GM12878 (cell line): ENCODE measurements around the gene C2orf92. TPM values are rescaled to one million over a fixed set of nuclear protein-coding genes. Genes with fewer than 3 reads are reported as not detected.

Source experiments
- ATF3 ChIP-seq: IDR thresholded peaks from 2 replicates; pipeline ENCODE4 v1.6.1; 2011; ENCODE audit warnings: low read depth, mild to moderate bottlenecking, low read length, moderate library complexity, borderline replicate concordance; ENCODE audit errors: extremely low read depth
- ATF7 ChIP-seq: fragments of 450-650 bp; IDR thresholded peaks from 2 replicates; pipeline ENCODE4 v1.6.1; 2016; ENCODE audit warnings: low read depth, mild to moderate bottlenecking
- BACH1 ChIP-seq: fragments of 450-650 bp; IDR thresholded peaks from 2 replicates; pipeline ENCODE4 v1.6.1; 2017; ENCODE audit warnings: mild to moderate bottlenecking, borderline replicate concordance
- CBX3 ChIP-seq: fragments of 200-600 bp; sonication (generic); IDR thresholded peaks from 2 replicates; pipeline ENCODE4 v1.6.1; 2016; ENCODE audit warnings: low read depth, borderline replicate concordance
- DPF2 ChIP-seq: fragments of 450-650 bp; IDR thresholded peaks from 2 replicates; pipeline ENCODE4 v1.6.1; 2017; ENCODE audit warnings: mild to moderate bottlenecking
- E2F4 ChIP-seq: IDR thresholded peaks from 2 replicates; pipeline ENCODE4 v1.6.1; 2012; ENCODE audit warnings: low read depth, low read length, improper control_type of control experiment
- EZH2 ChIP-seq: IDR thresholded peaks from 2 replicates; pipeline ENCODE4 v1.6.1; 2012; ENCODE audit warnings: low read depth, mild to moderate bottlenecking, control low read depth, inconsistent platforms, low read length, borderline replicate concordance; ENCODE audit not compliant: control insufficient read depth
- FOS ChIP-seq: IDR thresholded peaks from 3 replicates; pipeline ENCODE4 v1.6.1; 2011; ENCODE audit warnings: borderline replicate concordance; ENCODE audit not compliant: insufficient read length; ENCODE audit errors: extremely low read depth
- IKZF1 ChIP-seq: fragments of 450-650 bp; conservative IDR thresholded peaks from 2 replicates; pipeline ENCODE4 v1.6.1; 2017; ENCODE audit warnings: antibody characterized with exemption, mild to moderate bottlenecking
- IKZF2 ChIP-seq, 2 experiments: fragments of 450-650 bp; IDR thresholded peaks; 2 replicates each; pipeline ENCODE4 v1.6.1; 2017; ENCODE audit warnings: mild to moderate bottlenecking in 2 of 2, moderate library complexity in 2 of 2
- IRF3 ChIP-seq: fragments of 450-650 bp; IDR thresholded peaks from 2 replicates; pipeline ENCODE4 v1.6.1; 2014; ENCODE audit warnings: mild to moderate bottlenecking
- MTA2 ChIP-seq: fragments of 450-650 bp; IDR thresholded peaks from 2 replicates; pipeline ENCODE4 v1.6.1; 2016; ENCODE audit warnings: low read depth, mild to moderate bottlenecking, moderate library complexity
- MXI1 ChIP-seq: fragments of 150-350 bp; IDR thresholded peaks from 2 replicates; pipeline ENCODE4 v1.6.1; 2011; ENCODE audit warnings: low read depth, mild to moderate bottlenecking, inconsistent platforms, low read length, improper control_type of control experiment
- RAD21 ChIP-seq: IDR thresholded peaks from 2 replicates; pipeline ENCODE4 v1.6.1; 2011; ENCODE audit warnings: mild to moderate bottlenecking, low read depth, low read length, moderate library complexity; ENCODE audit not compliant: insufficient read depth
- RB1 ChIP-seq: fragments of 450-650 bp; formaldehyde crosslinking; IDR thresholded peaks from 2 replicates; pipeline ENCODE4 v1.6.1; 2017; ENCODE audit warnings: mild to moderate bottlenecking, borderline replicate concordance
- SREBF2 ChIP-seq: IDR thresholded peaks from 2 replicates; pipeline ENCODE4 v1.6.1; 2012; ENCODE audit warnings: mild to moderate bottlenecking, low read length
- STAT1 ChIP-seq: fragments of 450-650 bp; conservative IDR thresholded peaks from 2 replicates; pipeline ENCODE4 v1.6.1; 2014; ENCODE audit warnings: antibody characterized with exemption, mild to moderate bottlenecking
- ZNF207 ChIP-seq: fragments of 450-650 bp; IDR thresholded peaks from 2 replicates; pipeline ENCODE4 v1.6.1; 2014; ENCODE audit warnings: antibody characterized with exemption, mild to moderate bottlenecking, borderline replicate concordance
- ZNF274 ChIP-seq: IDR thresholded peaks from one replicate; pipeline ENCODE4 v1.8.0; 2011; ENCODE audit not compliant: insufficient read length, insufficient read depth
- polyA plus RNA-seq, 11 experiments: library from polyadenylated mRNA; depleted of rRNA in 4 of 11; unstranded in 6 of 11; stranded (reverse) in 5 of 11; fragments of >200 nt; fragmentation: Nextera tagmentation in 4 of 11; fragmentation: Illumina TruSeq in 1 of 11; extraction: Ambion mirVana in 4 of 11; extraction: Trizol in 1 of 11; gene quantifications; 1 replicate in 1 of 11; 2 replicates in 10 of 11; pipeline versions ENCODE4 v1.2.1 to v1.2.3, GENCODE V29; 2011 to 2016; ENCODE audit warnings: inconsistent platforms in 2 of 11, missing spikeins in 2 of 11, low read depth in 1 of 11
- total RNA-seq, 4 experiments: library from RNA; depleted of rRNA in 3 of 4; stranded (reverse); fragments of >200 nt in 3 of 4; fragmentation: Illumina TruSeq in 1 of 4; extraction: Trizol in 1 of 4; gene quantifications; 2 replicates each; pipeline versions ENCODE4 v1.2.1 to v1.2.3, GENCODE V29; 2013 to 2021
- TF ChIP-seq, protein P1 (sequence below): IDR thresholded peaks from 2 replicates; pipeline ENCODE4 v1.6.1; 2011; ENCODE audit warnings: borderline replicate concordance, low read depth, mild to moderate bottlenecking, moderate library complexity, low read length; ENCODE audit not compliant: insufficient read depth, poor library complexity, severe bottlenecking
- TF ChIP-seq, protein P2 (sequence below): IDR thresholded peaks from 2 replicates; pipeline ENCODE4 v1.6.1; 2012; ENCODE audit warnings: low read length, inconsistent platforms
- TF ChIP-seq, protein P3 (sequence below): fragments of 450-650 bp; IDR thresholded peaks from 2 replicates; pipeline ENCODE4 v1.6.1; 2018; ENCODE audit warnings: mild to moderate bottlenecking, low read depth, moderate library complexity; ENCODE audit not compliant: partially characterized antibody

The C2orf92 gene
- total and polyA plus RNA-seq, 10 of the 15 experiments (the other 5 are each of a cell fraction or from before 2014, with no cell fraction given): 0.40 to 10.1 (median 3.7) TPM

- TF ChIP-seq ATF3: no peak
- 0 out of 2 replicates have a peak, but pooled peaks have one; percentile 21 for TF ChIP-seq BACH1
- peak; percentile 79 for TF ChIP-seq IKZF1
- TF ChIP-seq FOS: peak; percentile 23
- TF ChIP-seq EZH2: no peak
- peak; percentile 80 for TF ChIP-seq MXI1
- no peak for TF ChIP-seq ZNF274
- peak; percentile 74 for TF ChIP-seq IKZF2 (IDR thresholded peaks at IDR 0.05)
- TF ChIP-seq, protein P1, sequence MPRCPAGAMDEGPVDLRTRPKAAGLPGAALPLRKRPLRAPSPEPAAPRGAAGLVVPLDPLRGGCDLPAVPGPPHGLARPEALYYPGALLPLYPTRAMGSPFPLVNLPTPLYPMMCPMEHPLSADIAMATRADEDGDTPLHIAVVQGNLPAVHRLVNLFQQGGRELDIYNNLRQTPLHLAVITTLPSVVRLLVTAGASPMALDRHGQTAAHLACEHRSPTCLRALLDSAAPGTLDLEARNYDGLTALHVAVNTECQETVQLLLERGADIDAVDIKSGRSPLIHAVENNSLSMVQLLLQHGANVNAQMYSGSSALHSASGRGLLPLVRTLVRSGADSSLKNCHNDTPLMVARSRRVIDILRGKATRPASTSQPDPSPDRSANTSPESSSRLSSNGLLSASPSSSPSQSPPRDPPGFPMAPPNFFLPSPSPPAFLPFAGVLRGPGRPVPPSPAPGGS: no peak
- TF ChIP-seq DPF2: peak; percentile 90
- peak; percentile 82 for TF ChIP-seq IRF3
- peak; percentile 57; the same call in 1 of the 2 replicates for TF ChIP-seq RB1
- no peak for TF ChIP-seq STAT1
- peak; percentile 17; the same call in 1 of the 2 replicates for TF ChIP-seq MTA2
- no peak for TF ChIP-seq CBX3
- TF ChIP-seq ZNF207: peak; percentile 63; the same call in 1 of the 2 replicates
- TF ChIP-seq ATF7: peak; percentile 99
- peak; percentile 68 for TF ChIP-seq RAD21
- TF ChIP-seq, protein P2, sequence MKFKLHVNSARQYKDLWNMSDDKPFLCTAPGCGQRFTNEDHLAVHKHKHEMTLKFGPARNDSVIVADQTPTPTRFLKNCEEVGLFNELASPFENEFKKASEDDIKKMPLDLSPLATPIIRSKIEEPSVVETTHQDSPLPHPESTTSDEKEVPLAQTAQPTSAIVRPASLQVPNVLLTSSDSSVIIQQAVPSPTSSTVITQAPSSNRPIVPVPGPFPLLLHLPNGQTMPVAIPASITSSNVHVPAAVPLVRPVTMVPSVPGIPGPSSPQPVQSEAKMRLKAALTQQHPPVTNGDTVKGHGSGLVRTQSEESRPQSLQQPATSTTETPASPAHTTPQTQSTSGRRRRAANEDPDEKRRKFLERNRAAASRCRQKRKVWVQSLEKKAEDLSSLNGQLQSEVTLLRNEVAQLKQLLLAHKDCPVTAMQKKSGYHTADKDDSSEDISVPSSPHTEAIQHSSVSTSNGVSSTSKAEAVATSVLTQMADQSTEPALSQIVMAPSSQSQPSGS: peak; percentile 98
- TF ChIP-seq E2F4: peak; percentile 60
- TF ChIP-seq, protein P3, sequence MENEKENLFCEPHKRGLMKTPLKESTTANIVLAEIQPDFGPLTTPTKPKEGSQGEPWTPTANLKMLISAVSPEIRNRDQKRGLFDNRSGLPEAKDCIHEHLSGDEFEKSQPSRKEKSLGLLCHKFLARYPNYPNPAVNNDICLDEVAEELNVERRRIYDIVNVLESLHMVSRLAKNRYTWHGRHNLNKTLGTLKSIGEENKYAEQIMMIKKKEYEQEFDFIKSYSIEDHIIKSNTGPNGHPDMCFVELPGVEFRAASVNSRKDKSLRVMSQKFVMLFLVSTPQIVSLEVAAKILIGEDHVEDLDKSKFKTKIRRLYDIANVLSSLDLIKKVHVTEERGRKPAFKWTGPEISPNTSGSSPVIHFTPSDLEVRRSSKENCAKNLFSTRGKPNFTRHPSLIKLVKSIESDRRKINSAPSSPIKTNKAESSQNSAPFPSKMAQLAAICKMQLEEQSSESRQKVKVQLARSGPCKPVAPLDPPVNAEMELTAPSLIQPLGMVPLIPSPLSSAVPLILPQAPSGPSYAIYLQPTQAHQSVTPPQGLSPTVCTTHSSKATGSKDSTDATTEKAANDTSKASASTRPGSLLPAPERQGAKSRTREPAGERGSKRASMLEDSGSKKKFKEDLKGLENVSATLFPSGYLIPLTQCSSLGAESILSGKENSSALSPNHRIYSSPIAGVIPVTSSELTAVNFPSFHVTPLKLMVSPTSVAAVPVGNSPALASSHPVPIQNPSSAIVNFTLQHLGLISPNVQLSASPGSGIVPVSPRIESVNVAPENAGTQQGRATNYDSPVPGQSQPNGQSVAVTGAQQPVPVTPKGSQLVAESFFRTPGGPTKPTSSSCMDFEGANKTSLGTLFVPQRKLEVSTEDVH: peak; percentile 68
- no peak for TF ChIP-seq SREBF2
Measured at GRCh38 chr2:97663962-97664635, 5.4 kb upstream of the C2orf92 start, which contains the start of gene ACTR1B (continued).
